Psoas muscle (tissue), 8 donors: Measurements from ENCODE around the gene SEC14L6. TPM values are rescaled to one million over a fixed set of nuclear protein-coding genes. Genes with fewer than 3 reads are reported as not detected.

Source experiments
- ATAC-seq, 4 donors: fragments of 200-7000 bp; cut with Tn5 transposase; one replicate each; pipeline ENCODE4 v1.9.1; 2020; ENCODE audit warnings: moderate library complexity in 3 of 4, mild to moderate bottlenecking in 2 of 4
- DNase-seq, 2 donors: peaks; one replicate each; pipeline ENCODE4 v3.0.0-alpha.2; 2020
- H3K27ac ChIP-seq: fragments of 200-600 bp; one replicate; pipeline ENCODE4 v1.8.0; 2022
- H3K27me3 ChIP-seq, 3 donors: fragments of 200-600 bp in 1 of 3; one replicate each; pipeline versions ENCODE4 v1.6.1 to v1.8.0; 2013 to 2022; ENCODE audit warnings: low read length in 2 of 3, mild to moderate bottlenecking in 2 of 3, moderate library complexity in 1 of 3; ENCODE audit not compliant: insufficient read depth in 3 of 3
- H3K36me3 ChIP-seq, 2 donors: fragments of 200-600 bp in 1 of 2; one replicate each; pipeline versions ENCODE4 v1.6.1 to v1.8.0; 2013 to 2022; ENCODE audit warnings: low read depth in 1 of 2, mild to moderate bottlenecking in 1 of 2, moderate library complexity in 1 of 2; ENCODE audit not compliant: insufficient read depth in 1 of 2
- H3K4me1 ChIP-seq: fragments of 200-600 bp; one replicate; pipeline ENCODE4 v1.8.0; 2022
- H3K4me3 ChIP-seq: fragments of 200-600 bp; one replicate; pipeline ENCODE4 v1.8.0; 2022; ENCODE audit warnings: mild to moderate bottlenecking
- H3K9me3 ChIP-seq: fragments of 200-600 bp; one replicate; pipeline ENCODE4 v1.8.0; 2022
- CTCF ChIP-seq: fragments of 200-600 bp; IDR thresholded peaks from one replicate; pipeline ENCODE4 v1.8.0; 2022; ENCODE audit warnings: antibody characterized with exemption
- WGBS, 3 donors: extraction: QIAGEN DNeasy Blood & Tissue Kit; methylation state at CpG; one replicate each; pipeline versions ENCODE4 v1.1.6 to v1.1.7; 2013; 5-methylcytosine and 5-hydroxymethylcytosine counted together
- intact Hi-C, 2 donors: fragments of 100-400 bp; cut with DNase I; formaldehyde crosslinking; loops; one replicate each; pipeline versions ENCODE4 v1.11.0 to v1.14.2; 2022
- polyA plus RNA-seq, 3 donors: library from polyadenylated mRNA; stranded (reverse); fragments of 200-250 nt; gene quantifications; one replicate each; pipeline ENCODE4 v1.2.3, GENCODE V29; 2013
- total RNA-seq, 4 donors: library from RNA; stranded (reverse); fragmentation: NEBNext Ultra II Directional in 2 of 4; extraction: Animal tissue kit (Norgen Biotek cat#: 25700) in 2 of 4; gene quantifications; one replicate each; pipeline versions ENCODE4 v1.2.1 to v1.2.4, GENCODE V29; 2021 to 2023
- donor health status: healthy with polysubstance abuse.
- donor health status: DM: no; HTN: no; CAD: no; lungs with moderate emphysema.
- donor health status: Bipolar disorder and iron deficiency.
- donor health status: healthy.
- donor health status: DM: yes; HTN: yes; CAD: no.
- donor health status: DM: no; HTN: no; CAD: no.
- donor health status: DM: no; HTN: no; CAD: no.
- donor health status: DM: yes; HTN: yes; CAD: no.

Gene SEC14L6
- total and polyA plus RNA-seq, 7 donors = not detected

GRCh38 chr22:30503551-30503950 is 43.0 kb downstream of the SEC14L6 start:
- H3K9me3 ChIP-seq = no peaks in the 10 kb centered on the region
- H3K27me3 ChIP-seq = peaks cover 0 to 63% (median 16%) of the 10 kb centered on the region in 3 donors
- no peaks in the 10 kb centered on the region for H3K36me3 ChIP-seq
- intact Hi-C loops = no loop called here
- no peaks in the 10 kb centered on the region for H3K4me1 ChIP-seq
- ATAC-seq (no peak), DNase-seq (no peak)
- H3K27ac ChIP-seq = no peak overlapping the region
- WGBS, 3 donors = 71 to 73% (median 73%) methylated on average over 10 to 12 of the region's 12 CpGs
- H3K4me3 ChIP-seq = no peak overlapping the region
- no peak for TF ChIP-seq CTCF

- Histone ChIP-seq H3K27ac (no peak overlapping the region), H3K36me3 (no peaks in the 10 kb centered on the region), H3K4me3 (no peak overlapping the region), H3K27me3 (peaks cover 0 to 57% (median 16%) of the 10 kb centered on the region in 3 donors), H3K4me1 (no peaks in the 10 kb centered on the region), H3K9me3 (no peaks in the 10 kb centered on the region)
- DNase-seq (no peak), ATAC-seq (no peak)
- WGBS, 3 donors = 65 to 82% (median 73%) methylated on average over 3 of the region's 3 CpGs
- no peak for TF ChIP-seq CTCF
- intact Hi-C loops = no loop called here
Observed at GRCh38 chr22:30502911-30503310, 43.6 kb downstream of the SEC14L6 start.

GRCh38 chr22:30502153-30502552 is 44.4 kb downstream of the SEC14L6 start:
- Histone ChIP-seq H3K36me3 (no peaks in the 10 kb centered on the region), H3K9me3 (no peaks in the 10 kb centered on the region), H3K4me1 (no peaks in the 10 kb centered on the region), H3K27me3 (peaks cover 0 to 49% (median 16%) of the 10 kb centered on the region in 3 donors), H3K27ac (no peak overlapping the region), H3K4me3 (no peak overlapping the region)
- DNase-seq (no peak), ATAC-seq (no peak)
- intact Hi-C loops = no loop called here
- 63 to 91% (median 86%) methylated on average over 4 of the region's 4 CpGs for WGBS, 3 donors
- no peak for TF ChIP-seq CTCF

- ATAC-seq = no peak
Observed at GRCh38 chr22:30500628-30501027, 45.9 kb downstream of the SEC14L6 start.

More at GRCh38 chr22:30500628-30501027, 45.9 kb downstream of the SEC14L6 start:
- Histone ChIP-seq H3K27ac (no peak overlapping the region), H3K9me3 (no peaks in the 10 kb centered on the region), H3K36me3 (no peaks in the 10 kb centered on the region), H3K4me3 (no peak overlapping the region), H3K4me1 (no peaks in the 10 kb centered on the region), H3K27me3 (peaks cover 0 to 34% (median 13%) of the 10 kb centered on the region in 3 donors)
- no peak for DNase-seq
- intact Hi-C loops = no loop called here
- WGBS, 3 donors = 86 to 87% (median 86%) methylated on average over 6 of the region's 6 CpGs
- no peak for TF ChIP-seq CTCF
